Liver (tissue), 9 donors: ENCODE measurements around the gene RO60. TPM values are rescaled to one million over a fixed set of nuclear protein-coding genes. Genes with fewer than 3 reads are reported as not detected.

ENCODE experiments used
- DNase-seq: peaks from one replicate; pipeline ENCODE4 v3.0.0-alpha.2; 2017; ENCODE audit warnings: low spot score
- H3K27ac ChIP-seq, 2 donors: one replicate each; pipeline ENCODE4 v1.7.0; 2013; ENCODE audit warnings: inconsistent platforms in 2 of 2, low read length in 2 of 2, control low read depth in 1 of 2, low read depth in 1 of 2, mild to moderate bottlenecking in 1 of 2
- H3K27me3 ChIP-seq, 4 donors: one replicate each; pipeline versions ENCODE4 v1.6.1 to v1.7.0; 2013; ENCODE audit warnings: low read length in 3 of 4, inconsistent platforms in 1 of 4, mild to moderate bottlenecking in 1 of 4, moderate library complexity in 1 of 4; ENCODE audit not compliant: control insufficient read depth in 4 of 4, insufficient read depth in 4 of 4
- H3K36me3 ChIP-seq, 4 donors: one replicate each; pipeline versions ENCODE4 v1.6.1 to v1.7.0; 2013; ENCODE audit warnings: low read length in 3 of 4, mild to moderate bottlenecking in 3 of 4, low read depth in 1 of 4, moderate library complexity in 1 of 4; ENCODE audit not compliant: control insufficient read depth in 4 of 4, insufficient read depth in 3 of 4
- H3K4me1 ChIP-seq, 4 donors: one replicate each; pipeline versions ENCODE4 v1.6.1 to v1.7.0; 2013; ENCODE audit warnings: low read length in 3 of 4, mild to moderate bottlenecking in 3 of 4, moderate library complexity in 1 of 4; ENCODE audit not compliant: control insufficient read depth in 4 of 4, insufficient read depth in 4 of 4
- H3K4me3 ChIP-seq, 3 donors: one replicate each; pipeline versions ENCODE4 v1.6.1 to v1.7.0; 2013; ENCODE audit warnings: low read length in 3 of 3, control low read depth in 1 of 3, low read depth in 1 of 3, mild to moderate bottlenecking in 1 of 3
- H3K9ac ChIP-seq, 2 donors: one replicate each; pipeline ENCODE4 v1.7.0; 2013; ENCODE audit warnings: low read length in 2 of 2, mild to moderate bottlenecking in 2 of 2, moderate library complexity in 2 of 2, control low read depth in 1 of 2, low read depth in 1 of 2
- H3K9me3 ChIP-seq, 4 donors: one replicate each; pipeline versions ENCODE4 v1.6.1 to v1.7.0; 2013; ENCODE audit warnings: low read length in 3 of 4; ENCODE audit not compliant: control insufficient read depth in 4 of 4
- FOXA1 ChIP-seq: IDR thresholded peaks from 2 replicates; pipeline ENCODE4 v1.6.1; 2016; ENCODE audit warnings: antibody characterized with exemption
- GABPA ChIP-seq, 2 donors: IDR thresholded peaks in 1 of 2; conservative IDR thresholded peaks in 1 of 2; 2 replicates each; pipeline ENCODE4 v1.6.1; 2016; ENCODE audit warnings: antibody characterized with exemption in 2 of 2, mild to moderate bottlenecking in 1 of 2, moderate library complexity in 1 of 2
- HNF4A ChIP-seq, 2 donors: conservative IDR thresholded peaks; 2 replicates each; pipeline ENCODE4 v1.6.1; 2016; ENCODE audit warnings: antibody characterized with exemption in 2 of 2, mild to moderate bottlenecking in 2 of 2
- HNF4G ChIP-seq: IDR thresholded peaks from 2 replicates; pipeline ENCODE4 v1.6.1; 2016; ENCODE audit warnings: antibody characterized with exemption
- JUND ChIP-seq, 2 donors: IDR thresholded peaks; 2 replicates each; pipeline ENCODE4 v1.6.1; 2016; ENCODE audit warnings: antibody characterized with exemption in 2 of 2
- NR2F2 ChIP-seq: IDR thresholded peaks from 2 replicates; pipeline ENCODE4 v1.6.1; 2016; ENCODE audit warnings: antibody characterized with exemption
- RXRA ChIP-seq, 2 donors: IDR thresholded peaks; 2 replicates each; pipeline ENCODE4 v1.6.1; 2017 to 2018; ENCODE audit warnings: antibody characterized with exemption in 2 of 2, mild to moderate bottlenecking in 1 of 2
- SP1 ChIP-seq: IDR thresholded peaks from 2 replicates; pipeline ENCODE4 v1.6.1; 2018; ENCODE audit warnings: antibody characterized with exemption, mild to moderate bottlenecking
- TAF1 ChIP-seq: conservative IDR thresholded peaks from 2 replicates; pipeline ENCODE4 v1.6.1; 2016; ENCODE audit warnings: antibody characterized with exemption, mild to moderate bottlenecking
- YY1 ChIP-seq: IDR thresholded peaks from 2 replicates; pipeline ENCODE4 v1.6.1; 2016; ENCODE audit warnings: antibody characterized with exemption, mild to moderate bottlenecking
- WGBS: extraction: QIAGEN DNeasy Blood & Tissue Kit; methylation state at CpG from one replicate; pipeline ENCODE4 v1.1.7; 2013; 5-methylcytosine and 5-hydroxymethylcytosine counted together
- polyA plus RNA-seq, 2 donors: library from polyadenylated mRNA; stranded (reverse) in 1 of 2; unstranded in 1 of 2; fragments of 200-250 nt in 1 of 2; fragments of >200 nt in 1 of 2; fragmentation: Nextera tagmentation in 1 of 2; extraction: Ambion mirVana in 1 of 2; gene quantifications; one replicate each; pipeline versions ENCODE4 v1.2.1 to v1.2.3, GENCODE V29; 2013 to 2015
- total RNA-seq, 2 donors: library from RNA; depleted of rRNA; stranded (reverse); fragments of >200 nt; gene quantifications; one replicate each; pipeline ENCODE4 v1.2.3, GENCODE V29; 2014
- TF ChIP-seq, protein P1 (sequence below): IDR thresholded peaks from 2 replicates; pipeline ENCODE4 v1.6.1; 2016; ENCODE audit warnings: antibody characterized with exemption, mild to moderate bottlenecking
- TF ChIP-seq, protein P2 (sequence below): IDR thresholded peaks from 2 replicates; pipeline ENCODE4 v1.6.1; 2016; ENCODE audit warnings: antibody characterized with exemption
- TF ChIP-seq, protein P3 (sequence below): fragments of 150-350 bp; IDR thresholded peaks from 2 replicates; pipeline ENCODE4 v1.5.1; 2017; ENCODE audit warnings: improper control_type of control experiment, low read depth, low read length; ENCODE audit not compliant: missing input control
- donor health status: healthy.
- donor health status: healthy.
- donor health status: healthy.
- donor health status: healthy.
- donor health status: healthy.

Gene RO60
- total and polyA plus RNA-seq, 4 donors, result 5.9 to 121 (median 34.9) TPM

DNA sequence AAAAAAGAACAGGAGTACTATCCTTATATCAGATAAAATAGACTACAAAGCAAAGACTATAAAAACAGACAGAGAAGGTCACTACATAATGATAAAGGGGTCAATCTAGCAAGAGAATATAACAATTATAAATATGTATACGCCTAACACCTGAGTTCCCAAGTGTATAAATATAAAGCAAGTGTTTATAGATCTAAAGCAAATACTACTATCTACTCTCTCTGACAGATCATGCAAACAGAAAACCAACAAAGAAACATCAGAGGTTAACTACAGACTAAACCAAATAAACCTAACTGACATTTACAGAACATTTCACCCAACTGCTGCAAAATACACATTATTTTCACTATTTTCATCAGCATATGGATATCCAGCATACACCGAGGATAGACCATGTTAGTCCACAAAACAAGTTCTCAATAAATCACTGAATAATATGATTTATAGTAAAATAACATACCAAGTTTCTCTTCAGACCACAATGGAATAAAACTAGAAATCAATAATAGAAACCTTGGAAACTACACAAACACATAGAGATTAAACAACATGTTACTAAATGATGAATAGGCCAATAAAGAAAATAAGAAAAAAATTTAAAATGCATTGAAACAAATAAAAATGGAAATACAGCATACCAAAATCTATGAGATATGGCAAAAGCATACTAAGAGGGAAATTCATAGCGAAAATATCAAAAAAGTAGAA, 22.9 kb upstream of the RO60 start:
- H3K27ac ChIP-seq, result no peak overlapping the region
- H3K9me3 ChIP-seq, result no peaks in the 10 kb centered on the region
- TF ChIP-seq, protein P1, sequence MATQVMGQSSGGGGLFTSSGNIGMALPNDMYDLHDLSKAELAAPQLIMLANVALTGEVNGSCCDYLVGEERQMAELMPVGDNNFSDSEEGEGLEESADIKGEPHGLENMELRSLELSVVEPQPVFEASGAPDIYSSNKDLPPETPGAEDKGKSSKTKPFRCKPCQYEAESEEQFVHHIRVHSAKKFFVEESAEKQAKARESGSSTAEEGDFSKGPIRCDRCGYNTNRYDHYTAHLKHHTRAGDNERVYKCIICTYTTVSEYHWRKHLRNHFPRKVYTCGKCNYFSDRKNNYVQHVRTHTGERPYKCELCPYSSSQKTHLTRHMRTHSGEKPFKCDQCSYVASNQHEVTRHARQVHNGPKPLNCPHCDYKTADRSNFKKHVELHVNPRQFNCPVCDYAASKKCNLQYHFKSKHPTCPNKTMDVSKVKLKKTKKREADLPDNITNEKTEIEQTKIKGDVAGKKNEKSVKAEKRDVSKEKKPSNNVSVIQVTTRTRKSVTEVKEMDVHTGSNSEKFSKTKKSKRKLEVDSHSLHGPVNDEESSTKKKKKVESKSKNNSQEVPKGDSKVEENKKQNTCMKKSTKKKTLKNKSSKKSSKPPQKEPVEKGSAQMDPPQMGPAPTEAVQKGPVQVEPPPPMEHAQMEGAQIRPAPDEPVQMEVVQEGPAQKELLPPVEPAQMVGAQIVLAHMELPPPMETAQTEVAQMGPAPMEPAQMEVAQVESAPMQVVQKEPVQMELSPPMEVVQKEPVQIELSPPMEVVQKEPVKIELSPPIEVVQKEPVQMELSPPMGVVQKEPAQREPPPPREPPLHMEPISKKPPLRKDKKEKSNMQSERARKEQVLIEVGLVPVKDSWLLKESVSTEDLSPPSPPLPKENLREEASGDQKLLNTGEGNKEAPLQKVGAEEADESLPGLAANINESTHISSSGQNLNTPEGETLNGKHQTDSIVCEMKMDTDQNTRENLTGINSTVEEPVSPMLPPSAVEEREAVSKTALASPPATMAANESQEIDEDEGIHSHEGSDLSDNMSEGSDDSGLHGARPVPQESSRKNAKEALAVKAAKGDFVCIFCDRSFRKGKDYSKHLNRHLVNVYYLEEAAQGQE, result no peak
- TF ChIP-seq NR2F2, result no peak
- TF ChIP-seq SP1, result peak; percentile 48
- TF ChIP-seq RXRA (IDR thresholded peaks at IDR 0.05), result peak in 1 of 2 donors; percentile 44
- no peak for TF ChIP-seq JUND (IDR thresholded peaks at IDR 0.05)
- TF ChIP-seq, protein P2, sequence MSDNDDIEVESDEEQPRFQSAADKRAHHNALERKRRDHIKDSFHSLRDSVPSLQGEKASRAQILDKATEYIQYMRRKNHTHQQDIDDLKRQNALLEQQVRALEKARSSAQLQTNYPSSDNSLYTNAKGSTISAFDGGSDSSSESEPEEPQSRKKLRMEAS, result no peak
- TF ChIP-seq TAF1, result peak; percentile 25
- TF ChIP-seq, protein P3, sequence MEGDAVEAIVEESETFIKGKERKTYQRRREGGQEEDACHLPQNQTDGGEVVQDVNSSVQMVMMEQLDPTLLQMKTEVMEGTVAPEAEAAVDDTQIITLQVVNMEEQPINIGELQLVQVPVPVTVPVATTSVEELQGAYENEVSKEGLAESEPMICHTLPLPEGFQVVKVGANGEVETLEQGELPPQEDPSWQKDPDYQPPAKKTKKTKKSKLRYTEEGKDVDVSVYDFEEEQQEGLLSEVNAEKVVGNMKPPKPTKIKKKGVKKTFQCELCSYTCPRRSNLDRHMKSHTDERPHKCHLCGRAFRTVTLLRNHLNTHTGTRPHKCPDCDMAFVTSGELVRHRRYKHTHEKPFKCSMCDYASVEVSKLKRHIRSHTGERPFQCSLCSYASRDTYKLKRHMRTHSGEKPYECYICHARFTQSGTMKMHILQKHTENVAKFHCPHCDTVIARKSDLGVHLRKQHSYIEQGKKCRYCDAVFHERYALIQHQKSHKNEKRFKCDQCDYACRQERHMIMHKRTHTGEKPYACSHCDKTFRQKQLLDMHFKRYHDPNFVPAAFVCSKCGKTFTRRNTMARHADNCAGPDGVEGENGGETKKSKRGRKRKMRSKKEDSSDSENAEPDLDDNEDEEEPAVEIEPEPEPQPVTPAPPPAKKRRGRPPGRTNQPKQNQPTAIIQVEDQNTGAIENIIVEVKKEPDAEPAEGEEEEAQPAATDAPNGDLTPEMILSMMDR, result no peak
- peak in 1 of 2 donors; percentile 12 for TF ChIP-seq HNF4A (conservative IDR thresholded peaks at IDR 0.05)
- no peak for TF ChIP-seq FOXA1
- TF ChIP-seq HNF4G, result no peak
- no peak for TF ChIP-seq YY1
- TF ChIP-seq GABPA (IDR thresholded peaks at IDR 0.05 in 1 of 2, conservative IDR thresholded peaks at IDR 0.05 in 1 of 2), result no peak
- H3K36me3 ChIP-seq, result peaks cover 0 to 2% (median 0%) of the 10 kb centered on the region in 4 donors
- H3K9ac ChIP-seq, result no peak overlapping the region
- DNase-seq, result no peak
- WGBS, result 55% methylated on average over 3 of the region's 3 CpGs
- no peak overlapping the region for H3K4me3 ChIP-seq
- no peaks in the 10 kb centered on the region for H3K27me3 ChIP-seq
- H3K4me1 ChIP-seq, result peaks cover 0 to 14% (median 10%) of the 10 kb centered on the region in 4 donors

DNA sequence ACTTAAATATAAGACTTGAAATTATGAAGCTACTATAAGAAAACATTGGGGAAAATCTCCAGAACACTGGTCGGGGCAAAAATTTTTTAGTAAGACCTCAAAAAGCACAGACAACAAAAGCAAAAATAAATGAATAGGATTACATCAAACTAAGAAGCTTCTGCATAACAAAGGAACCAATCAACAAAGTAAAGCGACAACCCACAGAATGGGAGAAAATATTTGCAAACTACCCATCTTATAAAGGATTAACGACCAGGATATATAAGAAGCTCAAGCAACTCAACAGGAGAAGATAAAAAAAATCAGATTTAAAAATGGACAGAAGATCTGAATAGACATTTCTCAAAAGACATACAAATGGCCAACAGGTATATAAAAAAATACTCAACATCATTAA, 19.4 kb upstream of the RO60 start:
- WGBS, result 97% methylated on average over 3 of the region's 3 CpGs

More for the DNA sequence above, 19.4 kb upstream of the RO60 start:
- TF ChIP-seq HNF4G (no peak), FOXA1 (no peak)
- TF ChIP-seq, protein P1, result no peak
- no peaks in the 10 kb centered on the region for H3K9me3 ChIP-seq
- H3K4me1 ChIP-seq, result peaks cover 0 to 14% (median 10%) of the 10 kb centered on the region in 4 donors
- peaks cover 3 to 8% (median 6%) of the 10 kb centered on the region in 4 donors for H3K36me3 ChIP-seq
- H3K27ac ChIP-seq, result no peak overlapping the region
- H3K27me3 ChIP-seq, result no peaks in the 10 kb centered on the region
- H3K9ac ChIP-seq, result no peak overlapping the region
- no peak for DNase-seq
- no peak overlapping the region for H3K4me3 ChIP-seq
